Mesodermal cell (in vitro differentiated cells): ENCODE measurements around the gene ANKRD11.
A peak's percentile ranks its signal among the peaks of the same experiment; 100 is the strongest.

Experiments
- H3K27ac ChIP-seq: 2 replicates; pipeline ENCODE4 v1.7.0; 2013; ENCODE audit warnings: mild to moderate bottlenecking, low read depth, low read length, moderate library complexity; ENCODE audit not compliant: severe bottlenecking
- H3K36me3 ChIP-seq: 2 replicates; pipeline ENCODE4 v1.7.1; 2013; ENCODE audit warnings: mild to moderate bottlenecking, low read length, moderate library complexity; ENCODE audit not compliant: control insufficient read depth, insufficient read depth
- H3K4me1 ChIP-seq: one replicate; pipeline ENCODE4 v1.7.1; 2013; ENCODE audit warnings: mild to moderate bottlenecking, low read length; ENCODE audit not compliant: insufficient read depth, control insufficient read depth, poor library complexity, severe bottlenecking
- H3K4me3 ChIP-seq: 2 replicates; pipeline ENCODE4 v1.7.0; 2013; ENCODE audit warnings: low read length, control low read depth, mild to moderate bottlenecking; ENCODE audit not compliant: insufficient read depth, poor library complexity, severe bottlenecking; ENCODE audit errors: extremely low read depth
- H3K9me3 ChIP-seq: 2 replicates; pipeline ENCODE4 v1.7.1; 2013; ENCODE audit warnings: mild to moderate bottlenecking, low read length, moderate library complexity; ENCODE audit not compliant: control insufficient read depth
- WGBS, 2 experiments: methylation state at CpG; one replicate each; pipeline ENCODE4 v1.1.5; 2013; ENCODE audit warnings: missing lambda C conversion rate in 2 of 2; ENCODE audit not compliant: insufficient coverage in 2 of 2; 5-methylcytosine and 5-hydroxymethylcytosine counted together

ANKRD11 gene

DNA sequence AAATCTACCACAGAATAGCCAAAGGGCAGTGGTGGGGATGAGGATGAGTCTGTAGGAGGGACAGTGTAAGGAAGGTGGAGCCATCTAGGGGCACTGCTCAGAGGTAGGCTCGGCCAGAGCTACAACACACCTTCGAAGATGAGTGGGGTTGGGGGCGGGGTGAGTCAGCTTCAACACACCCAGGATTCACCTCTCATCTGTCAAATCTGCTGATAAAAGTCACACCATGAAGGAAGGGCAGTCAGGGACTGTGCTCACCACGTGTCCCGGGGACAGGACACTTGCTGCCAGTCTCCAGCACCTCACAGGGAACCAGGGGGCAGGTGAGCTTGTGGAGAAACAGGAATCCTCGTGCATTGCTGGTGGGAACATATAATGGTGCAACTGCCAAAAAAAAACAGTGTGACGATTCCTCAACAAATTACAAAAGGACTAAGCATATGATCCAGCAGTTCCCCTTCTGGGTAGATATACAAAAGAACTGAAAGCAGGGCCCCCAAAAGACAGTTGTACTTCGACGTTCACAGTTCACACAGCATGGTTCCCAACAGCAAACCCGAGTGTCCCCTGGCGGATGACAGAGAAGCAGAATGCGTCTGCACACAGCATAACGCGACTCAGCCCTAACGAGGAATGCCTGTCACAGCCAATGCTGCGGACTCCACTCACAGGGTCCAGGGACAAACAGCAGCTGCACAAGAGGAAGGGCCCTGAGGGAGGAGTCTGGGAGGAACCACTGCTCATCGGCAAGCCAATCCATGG lies 133.1 kb downstream of the ANKRD11 start:
- peak overlapping the region; percentile 43 for H3K27ac ChIP-seq
- WGBS, 2 experiments, result 85 to 89% methylated on average over 16 of the region's 17 CpGs
- peaks cover 38% of the 10 kb centered on the region for H3K4me1 ChIP-seq
- H3K9me3 ChIP-seq, result no peaks in the 10 kb centered on the region
- H3K4me3 ChIP-seq, result no peak overlapping the region
- peaks cover 55% of the 10 kb centered on the region for H3K36me3 ChIP-seq

DNA sequence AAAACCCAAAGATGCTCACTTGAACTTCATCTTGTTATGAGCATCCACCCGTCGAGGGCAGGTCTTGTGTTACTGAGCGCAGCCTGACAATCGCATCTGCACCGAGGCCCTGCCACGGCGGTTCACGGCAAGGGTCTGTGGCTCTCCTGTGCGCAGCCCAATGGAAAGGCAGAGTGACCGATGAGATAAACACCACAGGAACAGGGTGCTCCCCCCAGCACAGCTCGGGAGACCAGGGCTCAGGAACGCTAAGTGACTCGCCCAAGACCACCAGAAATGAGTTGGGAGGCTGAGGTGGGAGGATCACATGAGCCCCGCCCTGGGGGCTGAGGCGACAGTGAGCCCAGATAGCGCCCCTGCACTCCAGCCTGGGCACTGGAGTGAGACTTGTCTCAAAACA lies 134.7 kb downstream of the ANKRD11 start:
- H3K4me3 ChIP-seq, result no peak overlapping the region
- H3K9me3 ChIP-seq, result no peaks in the 10 kb centered on the region
- H3K4me1 ChIP-seq, result peaks cover 25% of the 10 kb centered on the region
- peaks cover 58% of the 10 kb centered on the region for H3K36me3 ChIP-seq
- no peak overlapping the region for H3K27ac ChIP-seq
- 93 to 96% methylated on average over 15 to 16 of the region's 16 CpGs for WGBS, 2 experiments

DNA sequence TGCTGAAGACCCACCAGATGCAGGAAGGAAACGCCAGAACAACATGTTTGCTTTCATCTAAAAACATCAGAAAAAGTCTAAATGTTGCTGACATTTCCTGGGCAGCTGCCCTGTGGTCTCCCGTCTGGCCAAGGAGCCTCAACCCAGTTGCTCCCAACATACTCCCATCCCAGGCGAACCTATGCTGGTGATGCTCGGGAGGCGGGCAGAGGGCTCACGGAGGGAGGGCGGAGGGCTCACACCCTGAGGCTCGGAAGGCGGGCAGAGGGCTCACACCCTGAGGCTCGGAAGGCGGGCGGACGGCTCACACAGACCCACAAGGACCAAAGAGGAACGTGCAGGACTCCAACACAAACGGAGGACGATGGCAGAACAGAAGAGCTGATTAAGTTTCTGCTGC lies 135.4 kb downstream of the ANKRD11 start:
- Histone ChIP-seq H3K27ac (no peak overlapping the region), H3K36me3 (peaks cover 53% of the 10 kb centered on the region), H3K4me1 (peaks cover 22% of the 10 kb centered on the region), H3K4me3 (no peak overlapping the region), H3K9me3 (no peaks in the 10 kb centered on the region)
- WGBS, 2 experiments, result 96 to 97% methylated on average over 12 to 15 of the region's 16 CpGs

DNA sequence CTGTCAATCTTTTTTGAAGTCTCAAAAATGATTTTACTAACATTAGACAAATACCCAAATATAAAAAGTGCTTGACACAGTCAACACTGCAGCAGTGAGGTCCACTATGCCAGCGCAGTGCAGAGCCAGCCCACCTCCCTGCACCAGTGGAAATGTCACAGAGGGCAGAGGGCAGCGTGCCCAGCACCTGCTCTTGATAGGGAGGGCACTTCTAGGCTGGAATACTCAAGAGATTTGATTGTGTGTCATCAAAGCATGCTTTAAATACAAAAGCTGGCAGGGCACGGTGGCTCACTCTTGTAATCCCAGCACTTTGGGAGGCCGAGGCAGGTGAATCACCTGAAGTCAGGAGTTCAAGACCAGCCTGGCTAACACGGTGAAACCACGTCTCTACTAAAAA lies 136.0 kb downstream of the ANKRD11 start:
- Histone ChIP-seq H3K36me3 (peaks cover 49% of the 10 kb centered on the region), H3K9me3 (no peaks in the 10 kb centered on the region), H3K27ac (no peak overlapping the region), H3K4me1 (peaks cover 22% of the 10 kb centered on the region), H3K4me3 (no peak overlapping the region)
- WGBS, 2 experiments, result 91 to 95% methylated on average over 6 of the region's 6 CpGs

DNA sequence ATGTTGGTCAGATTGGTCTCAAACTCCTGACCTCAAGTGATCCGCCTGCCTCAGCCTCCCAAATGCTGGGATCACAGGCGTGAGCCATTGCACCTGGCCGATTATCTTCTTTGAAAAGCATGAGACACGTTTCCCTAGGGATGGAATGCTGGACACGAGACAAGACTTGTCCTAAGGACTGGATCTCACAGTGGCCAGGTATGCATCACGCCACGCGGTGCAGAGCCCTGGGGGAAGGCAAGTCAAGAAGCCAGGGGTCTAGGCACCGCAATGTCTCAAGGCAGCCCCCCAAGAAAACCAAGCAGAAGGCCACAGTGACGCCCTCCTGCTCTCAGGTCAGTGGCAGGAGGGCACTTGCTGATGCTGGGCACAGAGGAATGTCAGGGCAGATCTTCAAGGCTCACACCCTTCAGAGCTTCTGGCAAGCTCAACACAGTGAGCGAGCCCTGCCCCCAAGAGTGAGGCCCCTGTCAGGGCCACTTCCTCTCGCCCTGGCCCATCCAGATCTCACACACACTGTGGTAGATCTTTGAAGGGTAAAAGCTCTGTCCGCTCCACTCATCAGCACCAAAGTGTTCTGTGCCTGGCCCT lies 138.2 kb downstream of the ANKRD11 start:
- WGBS, 2 experiments, result 94 to 95% methylated on average over 11 to 12 of the region's 13 CpGs
- peaks cover 31% of the 10 kb centered on the region for H3K36me3 ChIP-seq

DNA sequence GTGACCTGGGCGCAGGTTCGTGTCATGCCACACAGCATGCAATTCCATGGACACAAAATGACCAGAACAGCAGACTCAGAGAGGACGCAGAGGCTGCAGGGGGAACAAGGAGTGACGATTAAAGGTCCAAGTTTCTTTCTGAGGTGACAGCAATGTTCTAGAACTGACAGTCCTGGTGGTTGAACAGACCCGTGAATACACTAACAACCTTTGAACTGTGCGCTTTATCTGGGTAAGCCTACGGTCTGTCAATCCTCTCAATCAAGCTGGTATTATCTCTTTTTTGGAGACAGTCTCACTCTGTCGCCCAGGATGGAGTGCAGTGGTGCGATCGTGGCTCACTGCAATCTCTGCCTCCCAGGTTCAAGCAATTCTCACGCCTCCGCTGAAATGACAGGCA lies 138.7 kb downstream of the ANKRD11 start:
- Histone ChIP-seq H3K9me3 (no peaks in the 10 kb centered on the region), H3K4me3 (no peak overlapping the region), H3K4me1 (peaks cover 9% of the 10 kb centered on the region), H3K36me3 (peaks cover 25% of the 10 kb centered on the region), H3K27ac (no peak overlapping the region)
- 96 to 98% methylated on average over 10 to 12 of the region's 12 CpGs for WGBS, 2 experiments

More for the DNA sequence above, 138.2 kb downstream of the ANKRD11 start:
- Histone ChIP-seq H3K9me3 (no peaks in the 10 kb centered on the region), H3K4me3 (no peak overlapping the region), H3K4me1 (peaks cover 12% of the 10 kb centered on the region), H3K27ac (no peak overlapping the region)

DNA sequence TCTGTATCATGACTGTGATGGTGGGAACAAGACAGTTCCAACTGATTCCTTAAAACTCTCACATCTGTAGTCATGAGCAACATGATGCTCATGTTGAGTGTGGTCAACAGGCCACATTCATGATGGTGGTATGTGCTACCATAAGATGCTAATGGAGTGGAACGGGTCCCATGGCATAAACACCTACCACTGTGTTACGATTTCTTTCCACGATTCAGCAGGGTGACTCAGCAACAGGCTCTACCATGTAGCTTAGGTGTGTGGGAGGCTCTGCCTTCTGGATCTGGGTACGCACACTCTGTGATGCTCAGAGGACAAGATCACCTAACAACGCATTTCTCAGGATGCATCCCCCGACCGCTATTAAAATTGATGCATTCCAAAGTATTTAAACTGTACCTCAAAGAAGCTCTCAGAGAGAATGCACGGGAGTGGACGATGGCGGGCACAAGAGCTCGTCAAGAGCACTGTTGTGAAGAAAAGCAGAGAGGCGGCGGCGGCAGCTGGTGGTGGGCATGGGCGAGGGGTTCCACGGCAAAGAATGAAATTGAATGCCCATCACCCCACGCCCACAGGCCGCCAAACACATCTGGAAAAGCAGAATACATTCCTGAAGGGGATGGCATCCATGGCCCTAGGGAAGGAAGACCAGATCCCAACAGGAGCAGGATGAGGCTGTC lies 139.5 kb downstream of the ANKRD11 start:
- WGBS, 2 experiments, result 94 to 97% methylated on average over 14 to 17 of the region's 18 CpGs
- no peaks in the 10 kb centered on the region for H3K9me3 ChIP-seq
- no peak overlapping the region for H3K27ac ChIP-seq
- H3K4me3 ChIP-seq, result no peak overlapping the region
- peaks cover 19% of the 10 kb centered on the region for H3K36me3 ChIP-seq
- H3K4me1 ChIP-seq, result peaks cover 15% of the 10 kb centered on the region

DNA sequence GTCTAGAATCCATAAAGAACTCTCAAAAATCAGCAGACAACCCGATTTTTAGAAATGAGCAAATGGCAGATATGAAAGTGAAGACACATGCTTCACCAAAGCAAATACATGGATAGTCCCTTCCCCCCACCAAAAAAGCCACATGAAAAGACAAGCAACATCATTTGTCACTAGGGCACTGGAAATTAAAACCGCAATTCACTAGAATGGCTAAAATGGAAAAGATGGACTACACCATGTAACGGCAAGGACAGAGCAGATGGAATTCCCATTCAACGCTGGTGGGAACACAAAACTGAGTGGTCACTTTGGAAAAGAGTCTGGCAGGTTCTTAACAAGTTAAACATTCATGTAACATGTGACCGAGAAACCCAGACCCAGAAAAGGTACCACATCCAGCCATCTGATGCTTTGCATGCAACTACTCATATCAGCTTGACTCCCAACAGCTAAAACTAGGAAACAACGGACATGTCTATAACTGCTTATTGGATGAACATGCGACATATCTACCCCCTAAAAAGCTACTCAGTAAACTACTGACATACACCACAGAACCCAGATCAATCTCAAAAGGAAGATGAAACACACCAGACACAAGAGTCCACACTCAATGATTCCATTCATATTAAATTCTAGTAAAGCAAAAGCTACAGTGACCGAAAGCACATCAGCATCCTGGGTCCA lies 140.3 kb downstream of the ANKRD11 start:
- H3K4me3 ChIP-seq, result no peak overlapping the region
- H3K9me3 ChIP-seq, result no peaks in the 10 kb centered on the region
- peaks cover 22% of the 10 kb centered on the region for H3K4me1 ChIP-seq
- no peak overlapping the region for H3K27ac ChIP-seq
- 95 to 100% methylated on average over 5 to 6 of the region's 8 CpGs for WGBS, 2 experiments
- H3K36me3 ChIP-seq, result peaks cover 14% of the 10 kb centered on the region

DNA sequence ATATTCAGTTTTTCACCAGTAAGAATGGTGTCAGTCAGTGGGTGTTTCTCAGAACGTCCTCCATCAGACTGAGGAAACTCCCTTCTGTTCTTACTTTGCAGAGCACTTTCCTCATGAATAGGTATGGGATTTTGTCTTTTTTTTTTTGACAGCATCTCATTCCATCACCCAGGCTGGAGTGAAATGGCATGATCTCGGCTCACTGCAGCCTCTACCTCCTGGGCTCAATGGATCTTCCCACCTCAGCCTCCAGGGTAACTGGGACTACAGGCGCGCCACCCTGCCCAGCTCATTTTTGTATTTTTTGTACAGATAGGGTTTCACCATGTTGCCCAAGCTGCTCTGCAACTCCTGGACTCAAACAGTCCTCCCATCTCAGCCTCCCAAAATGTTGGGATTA lies 142.6 kb downstream of the ANKRD11 start:
- peaks cover 38% of the 10 kb centered on the region for H3K4me1 ChIP-seq
- WGBS, 2 experiments, result 90 to 100% methylated on average over 1 to 4 of the region's 4 CpGs

DNA sequence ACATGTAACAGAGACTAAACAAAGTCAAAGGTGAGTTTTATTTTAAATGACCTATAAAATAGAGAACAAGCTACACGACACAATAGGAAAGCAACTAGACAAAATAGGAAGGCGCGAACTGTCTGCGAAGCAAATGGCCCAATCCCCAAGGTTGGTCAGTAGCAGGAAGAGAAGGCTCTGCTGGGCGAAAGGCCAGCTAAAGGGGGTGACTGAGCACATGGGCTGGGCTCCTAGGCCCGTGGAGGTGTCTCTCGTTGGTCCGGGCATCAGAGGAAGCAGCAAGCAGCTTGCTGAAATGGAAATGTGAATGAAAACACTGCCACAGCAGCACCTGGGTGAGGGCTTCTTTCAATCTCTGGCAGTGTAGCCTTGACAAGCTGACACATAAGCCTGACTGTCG lies 143.5 kb downstream of the ANKRD11 start:
- Histone ChIP-seq H3K27ac (no peak overlapping the region), H3K36me3 (peaks cover 11% of the 10 kb centered on the region), H3K4me1 (peaks cover 34% of the 10 kb centered on the region), H3K4me3 (no peak overlapping the region), H3K9me3 (peaks cover 4% of the 10 kb centered on the region)
- 90 to 92% methylated on average over 9 of the region's 9 CpGs for WGBS, 2 experiments

More for the DNA sequence above, 142.6 kb downstream of the ANKRD11 start:
- Histone ChIP-seq H3K27ac (no peak overlapping the region), H3K4me3 (no peak overlapping the region), H3K36me3 (peaks cover 10% of the 10 kb centered on the region), H3K9me3 (peaks cover 4% of the 10 kb centered on the region)
